Activated CD4-positive, alpha-beta T cell treated with anti-CD3 and anti-CD28 coated beads, Interleukin-10, Interleukin-2, amounts not matched to agents 100 ng/mL and 50 ng/mL, durations not matched to agents 16 hours and 8 hours (primary cell): ENCODE results near the gene FNTB.

Experiments
- DNase-seq: peaks from one replicate; pipeline ENCODE4 v3.0.0-alpha.2; 2020

FNTB gene

GRCh38 chr14:64953661-64954060, 33.0 kb upstream of the FNTB start:
- no peak for DNase-seq

GRCh38 chr14:64954491-64955240, 32.0 kb upstream of the FNTB start:
- DNase-seq, result no peak

GRCh38 chr14:64955297-64955696, 31.4 kb upstream of the FNTB start:
- no peak for DNase-seq

- DNase-seq, result no peak
Observed at GRCh38 chr14:64956697-64957406, 29.8 kb upstream of the FNTB start.

GRCh38 chr14:64958201-64958600, 28.5 kb upstream of the FNTB start:
- no peak for DNase-seq

- DNase-seq, result no peak
Observed at GRCh38 chr14:64958743-64959142, 28.0 kb upstream of the FNTB start.

GRCh38 chr14:64960762-64961276, 25.9 kb upstream of the FNTB start:
- no peak for DNase-seq

GRCh38 chr14:64963611-64964010, 23.1 kb upstream of the FNTB start:
- no peak for DNase-seq

- no peak for DNase-seq
Observed at GRCh38 chr14:64965356-64966000, 21.2 kb upstream of the FNTB start.

GRCh38 chr14:64966976-64967375, 19.7 kb upstream of the FNTB start:
- no peak for DNase-seq

GRCh38 chr14:64968167-64968566, 18.5 kb upstream of the FNTB start:
- no peak for DNase-seq

- DNase-seq, result no peak
Observed at GRCh38 chr14:64968651-64969050, 18.0 kb upstream of the FNTB start.

GRCh38 chr14:64970041-64970440, 16.7 kb upstream of the FNTB start:
- no peak for DNase-seq

- DNase-seq, result no peak
Observed at GRCh38 chr14:64970776-64971477, 15.8 kb upstream of the FNTB start.

GRCh38 chr14:64971491-64971942, 15.2 kb upstream of the FNTB start:
- no peak for DNase-seq

- no peak for DNase-seq
Observed at GRCh38 chr14:64971943-64972791, 14.5 kb upstream of the FNTB start, which contains the start of gene RAB15. Gene RAB15 (minus strand): TSS chr14:64972336. CDS start chr14:64972076, 260 bp downstream.

- DNase-seq, result no peak
Observed at GRCh38 chr14:64973026-64973442, 13.7 kb upstream of the FNTB start.

GRCh38 chr14:64973826-64974225, 12.9 kb upstream of the FNTB start:
- DNase-seq, result no peak

- no peak for DNase-seq
Observed at GRCh38 chr14:64974563-64974962, 12.1 kb upstream of the FNTB start.

GRCh38 chr14:64979336-64980074, 7.2 kb upstream of the FNTB start:
- no peak for DNase-seq
